GM03348 (cell line): ENCODE measurements around the gene CD80.

Experiments used
- DNase-seq: peaks from one replicate; pipeline ENCODE4 v3.0.0; 2012; ENCODE audit warnings: low spot score

The CD80 gene

GRCh38 chr3:119497820-119498185 lies 61.6 kb downstream of the CD80 start:
- DNase-seq: peak; percentile 11

- no peak for DNase-seq
Measured at GRCh38 chr3:119494597-119494996, 64.8 kb downstream of the CD80 start.

- no peak for DNase-seq
Measured at GRCh38 chr3:119492810-119493209, 66.6 kb downstream of the CD80 start.

- no peak for DNase-seq
Measured at GRCh38 chr3:119492128-119492527, 67.3 kb downstream of the CD80 start.

- no peak for DNase-seq
Measured at GRCh38 chr3:119490153-119490552, 69.3 kb downstream of the CD80 start.

GRCh38 chr3:119485563-119485962 lies 73.9 kb downstream of the CD80 start:
- DNase-seq: no peak

- no peak for DNase-seq
Measured at GRCh38 chr3:119483101-119483500, 76.3 kb downstream of the CD80 start.

- no peak for DNase-seq
Measured at GRCh38 chr3:119481079-119481478, 78.3 kb downstream of the CD80 start.
